Pons (tissue), 1 donor: ENCODE measurements around the gene SYNE2.

Experiments
- DNase-seq: peaks from one replicate; pipeline ENCODE4 v3.0.0-alpha.2; 2016; ENCODE audit warnings: low spot score

The SYNE2 gene

GRCh38 chr14:64266239-64266638, 413.4 kb downstream of the SYNE2 start:
- no peak for DNase-seq

- no peak for DNase-seq
Observed at GRCh38 chr14:64272019-64272418, 419.2 kb downstream of the SYNE2 start.
